Panc1 (cell line): Measurements from ENCODE around the gene BBS7. TPM values are rescaled to one million over a fixed set of nuclear protein-coding genes. Genes with fewer than 3 reads are reported as not detected.

Experiments used
- ATAC-seq: fragments of 200-7000 bp; cut with Tn5 transposase; 2 replicates; pipeline ENCODE4 v1.9.1; 2020; ENCODE audit warnings: mild to moderate bottlenecking, moderate library complexity
- BruUV-seq: library from RNA; stranded (reverse); fragments of 400-500 nt; replicated peaks from 2 replicates; lab custom pipeline; 2021; lab: Mats Ljungman, UMichigan
- CTCF ChIA-PET: fragments of 300-600 bp; sonication (Branson Sonifier 250); formaldehyde crosslinking; loops from one replicate; lab custom pipeline; 2022; ENCODE audit warnings: antibody characterized with exemption; lab: Charles Lee
- POLR2A ChIA-PET: fragments of 300-600 bp; sonication (Branson Sonifier 250); formaldehyde crosslinking; loops from one replicate; lab custom pipeline; 2022; ENCODE audit warnings: antibody characterized with exemption; lab: Charles Lee
- DNase-seq: peaks from one replicate; pipeline ENCODE4 v3.0.0-alpha.2; 2010; ENCODE audit warnings: low read depth, low spot score
- H3K27ac ChIP-seq: 2 replicates; pipeline ENCODE4 v1.5.1; 2011; ENCODE audit warnings: mild to moderate bottlenecking, low read length, inconsistent platforms
- H3K27me3 ChIP-seq: fragments of 200-500 bp; sonication (Bioruptor generic); 2 replicates; pipeline ENCODE4 v1.6.0; 2014; ENCODE audit warnings: low read length, inconsistent platforms; ENCODE audit not compliant: control insufficient read depth, insufficient read depth
- H3K36me3 ChIP-seq: fragments of 200-500 bp; sonication (Bioruptor generic); 2 replicates; pipeline ENCODE4 v1.5.1; 2014; ENCODE audit warnings: inconsistent platforms, mild to moderate bottlenecking, low read length, moderate library complexity; ENCODE audit not compliant: control insufficient read depth, insufficient read depth
- H3K4me1 ChIP-seq: 2 replicates; pipeline ENCODE4 v1.5.1; 2011; ENCODE audit warnings: inconsistent platforms, mild to moderate bottlenecking, low read length, moderate library complexity; ENCODE audit not compliant: control insufficient read depth, insufficient read depth
- H3K4me3 ChIP-seq, 2 experiments: 2 replicates each; pipeline ENCODE4 v1.5.1; 2011 to 2012; ENCODE audit warnings: low read depth in 2 of 2, low read length in 2 of 2, mild to moderate bottlenecking in 2 of 2, inconsistent platforms in 1 of 2, moderate library complexity in 1 of 2
- H3K9me3 ChIP-seq: fragments of 200-500 bp; sonication (Bioruptor generic); 2 replicates; pipeline ENCODE4 v1.5.1; 2014; ENCODE audit warnings: low read depth, mild to moderate bottlenecking, inconsistent platforms, low read length, moderate library complexity; ENCODE audit not compliant: control insufficient read depth, insufficient read depth
- CTCF ChIP-seq: fragments of 450-650 bp; IDR thresholded peaks from 2 replicates; pipeline ENCODE4 v1.5.1; 2017; ENCODE audit warnings: mild to moderate bottlenecking
- POLR2AphosphoS5 ChIP-seq: IDR thresholded peaks from 2 replicates; pipeline ENCODE4 v1.6.1; 2012; ENCODE audit warnings: mild to moderate bottlenecking, low read depth, low read length, moderate library complexity
- REST ChIP-seq, 2 experiments: IDR thresholded peaks; 2 replicates each; pipeline ENCODE4 v1.6.1; 2011 to 2012; ENCODE audit warnings: low read depth in 2 of 2, control low read depth in 1 of 2, low read length in 1 of 2, mild to moderate bottlenecking in 1 of 2, moderate library complexity in 1 of 2; ENCODE audit not compliant: insufficient read depth in 1 of 2
- SIN3A ChIP-seq: IDR thresholded peaks from 2 replicates; pipeline ENCODE4 v1.6.1; 2012; ENCODE audit warnings: low read depth, mild to moderate bottlenecking, low read length, moderate library complexity, borderline replicate concordance; ENCODE audit not compliant: insufficient read depth
- TCF7L2 ChIP-seq: IDR thresholded peaks from 2 replicates; pipeline ENCODE4 v1.6.1; 2011; ENCODE audit warnings: mild to moderate bottlenecking, low read depth, low read length, inconsistent platforms
- in situ Hi-C: cut with HindIII; loops from 2 replicates; pipeline ENCODE4 v1.10.0; 2016; ENCODE audit warnings: low sequenced_read_pairs, low pct_unique_long_range_greater_than_20kb
- intact Hi-C: fragments of 100-400 bp; cut with micrococcal nuclease; formaldehyde crosslinking; loops from one replicate; pipeline ENCODE4 v1.10.0; 2022; ENCODE audit not compliant: unreplicated experiment
- total RNA-seq: library from RNA; stranded (reverse); gene quantifications from one replicate; pipeline ENCODE4 v1.2.1, GENCODE V29; 2021; ENCODE audit not compliant: unreplicated experiment

BBS7 gene
- total RNA-seq, 1 experiment from 2014 or later: 9.1 TPM

GRCh38 chr4:121885115-121885514, 14.8 kb upstream of the BBS7 start:
- ATAC-seq (no peak), DNase-seq (no peak)
- intact Hi-C loops (no loop called here), in situ Hi-C loops (no loop called here)
- BruUV-seq: no TSS peak
- Histone ChIP-seq H3K36me3 (no peaks in the 10 kb centered on the region; the same call in 1 of the 2 replicates), H3K27ac (no peak overlapping the region), H3K27me3 (no peaks in the 10 kb centered on the region; the same call in 1 of the 2 replicates), H3K4me3 (no peak overlapping the region), H3K4me1 (no peaks in the 10 kb centered on the region), H3K9me3 (no peaks in the 10 kb centered on the region)
- CTCF ChIA-PET: no interaction called here
- TF ChIP-seq POLR2AphosphoS5 (no peak), CTCF (no peak), REST (IDR thresholded peaks at IDR 0.05; ENCODE audit: insufficient read depth in 1 of 2, low read depth in 2 of 2, low read length in 1 of 2) (no peak), TCF7L2 (no peak), SIN3A (no peak)
- POLR2A ChIA-PET: no interaction called here

GRCh38 chr4:121881158-121881557, 10.9 kb upstream of the BBS7 start:
- H3K4me3 ChIP-seq: no peak overlapping the region
- no TSS peak for BruUV-seq
- POLR2A ChIA-PET: no interaction called here
- H3K27ac ChIP-seq: no peak overlapping the region
- TF ChIP-seq SIN3A (no peak), REST (IDR thresholded peaks at IDR 0.05; ENCODE audit: insufficient read depth in 1 of 2, low read depth in 2 of 2, low read length in 1 of 2) (no peak), TCF7L2 (no peak), POLR2AphosphoS5 (no peak), CTCF (no peak)
- H3K9me3 ChIP-seq: no peaks in the 10 kb centered on the region
- DNase-seq (no peak), ATAC-seq (no peak)
- in situ Hi-C loops (no loop called here), intact Hi-C loops (no loop called here)
- H3K4me1 ChIP-seq: no peaks in the 10 kb centered on the region
- no peaks in the 10 kb centered on the region; the same call in 1 of the 2 replicates for H3K36me3 ChIP-seq
- H3K27me3 ChIP-seq: peaks cover 3% of the 10 kb centered on the region; the same call in 1 of the 2 replicates
- CTCF ChIA-PET: no interaction called here
